ENCODE results near the gene CTIF.
A peak's percentile ranks its signal among the peaks of the same experiment; 100 is the strongest.

Gene CTIF

GRCh38 chr18:48833701-48834412 is 295.0 kb downstream of the CTIF start:
- peak in 1 of 2 donors; percentile 52 for DNase-seq (ENCODE audit: low read depth in 2 of 2)

DNA sequence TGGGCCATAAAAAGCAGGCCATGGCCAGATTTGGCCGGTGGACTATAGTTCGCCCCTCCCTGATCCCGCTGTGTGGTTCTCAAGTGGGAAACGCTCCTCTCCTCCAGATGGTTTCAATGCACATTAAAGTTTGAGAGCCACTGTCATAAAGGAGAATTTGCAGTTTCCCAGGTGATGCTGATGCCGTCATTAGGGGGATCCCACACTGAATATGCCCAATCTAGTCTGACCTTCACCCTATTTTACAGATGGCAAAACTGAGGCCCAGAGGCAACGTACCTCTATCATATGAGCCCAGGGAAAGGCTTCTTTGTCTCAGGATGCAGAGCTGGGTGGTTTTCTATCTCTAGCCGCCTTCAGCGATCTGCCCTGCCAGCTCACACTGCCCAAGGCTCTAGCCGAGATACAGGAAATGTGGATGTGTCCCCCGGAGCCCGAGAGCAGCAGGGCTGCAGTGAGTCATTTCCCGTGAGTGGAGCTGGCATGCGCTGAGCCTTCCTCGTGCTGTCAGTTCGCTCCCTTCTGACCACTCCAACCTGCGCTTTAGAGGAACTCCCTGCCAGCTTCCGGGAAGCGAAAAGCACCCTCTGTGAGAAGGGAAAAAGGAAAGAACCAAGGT is 295.7 kb downstream of the CTIF start:
- peak; percentile 50 to 67 for DNase-seq (ENCODE audit: low read depth in 2 of 2)

DNA sequence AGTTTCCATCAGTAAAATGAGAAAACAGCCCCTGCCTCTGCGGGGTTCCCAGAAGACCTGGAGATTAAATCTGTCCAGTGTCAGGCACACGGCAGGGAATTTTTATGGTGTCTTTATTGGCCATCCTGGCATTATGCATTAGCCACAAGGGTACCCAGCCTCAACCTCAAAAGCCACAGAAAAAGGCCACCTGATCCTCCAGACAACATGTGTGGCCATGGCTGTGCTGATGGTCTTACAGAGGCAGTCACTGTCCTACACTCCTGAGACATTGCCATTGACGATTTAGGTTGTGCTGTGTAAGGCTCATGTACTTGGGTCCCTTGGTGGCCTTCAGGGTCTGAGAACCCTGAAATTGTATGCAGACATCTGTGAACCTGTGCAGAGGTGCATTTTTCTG is 296.3 kb downstream of the CTIF start:
- no peak for DNase-seq (ENCODE audit: low read depth in 2 of 2)

GRCh38 chr18:48835745-48836170 is 296.9 kb downstream of the CTIF start:
- no peak for DNase-seq (ENCODE audit: low read depth in 2 of 2)

DNA sequence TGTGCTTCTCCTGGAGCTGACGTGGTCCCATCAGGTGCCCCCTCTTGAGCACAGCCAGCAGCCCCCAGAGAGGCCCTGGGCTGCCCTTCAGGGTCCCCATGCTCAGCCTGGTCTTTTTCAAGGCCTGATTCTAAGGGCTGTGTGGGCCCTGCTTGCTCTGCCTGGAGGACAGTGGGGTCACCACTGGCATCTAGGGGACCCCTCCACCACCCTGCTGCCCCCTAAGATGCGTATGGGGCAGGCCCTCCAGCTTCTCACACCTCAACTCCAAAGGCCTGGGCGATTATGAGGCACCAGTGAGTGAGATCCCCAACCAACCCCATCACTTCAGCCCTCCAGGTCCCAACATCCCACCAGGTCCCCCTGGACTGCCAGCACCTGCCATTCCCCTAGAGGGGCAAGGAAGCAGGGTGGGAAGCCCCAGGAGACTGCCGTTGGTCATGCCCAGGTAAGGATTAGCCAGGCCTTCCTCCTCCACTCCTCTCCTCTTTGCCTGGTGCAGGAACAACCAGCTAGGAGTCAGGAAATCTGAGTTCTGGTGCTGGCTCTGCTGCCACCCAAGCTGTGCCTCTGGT is 297.5 kb downstream of the CTIF start:
- no peak for DNase-seq (ENCODE audit: low read depth in 2 of 2)

DNA sequence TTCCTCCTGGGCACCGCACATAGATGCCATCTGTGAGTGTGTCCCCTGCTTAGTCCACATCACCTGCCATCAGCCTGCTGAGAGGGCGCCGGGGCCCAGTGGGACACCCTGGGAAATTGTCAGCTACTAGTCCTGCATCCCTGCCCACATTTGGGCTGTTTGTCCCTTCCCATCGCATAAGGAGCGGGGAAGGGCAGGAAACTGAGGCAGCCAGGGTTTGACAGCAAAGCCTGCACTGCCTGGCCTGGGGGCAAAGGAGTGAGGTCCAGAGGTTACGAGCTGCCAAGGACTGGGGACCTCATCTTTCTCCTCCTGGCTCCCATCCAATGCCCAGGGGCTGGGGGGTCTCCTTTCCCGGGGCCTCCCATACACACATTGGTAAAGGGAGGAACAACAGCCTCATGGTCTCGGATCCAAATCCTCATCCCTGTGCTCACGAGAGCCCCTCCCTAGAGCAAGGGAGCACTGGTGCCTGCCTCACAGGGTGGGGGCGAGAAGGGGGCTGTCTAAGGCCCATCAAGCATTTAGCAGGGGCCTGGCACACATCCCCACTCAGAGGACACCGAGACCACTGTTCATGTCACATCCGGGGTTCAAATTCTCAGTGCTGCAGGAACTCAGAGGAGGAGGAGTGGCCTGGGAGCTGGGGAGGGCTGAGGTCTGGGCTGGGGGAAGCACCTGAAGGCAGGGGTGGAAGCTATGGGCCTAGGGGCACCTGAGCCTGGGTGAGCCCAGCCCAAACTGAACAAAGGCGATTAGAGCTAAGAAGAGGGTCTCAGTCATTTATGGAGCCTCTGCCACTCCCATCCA is 298.2 kb downstream of the CTIF start:
- no peak for DNase-seq (ENCODE audit: low read depth in 2 of 2)

GRCh38 chr18:48837676-48838075 is 298.8 kb downstream of the CTIF start:
- no peak for DNase-seq (ENCODE audit: low read depth in 2 of 2)

- DNase-seq (ENCODE audit: low read depth in 2 of 2), result no peak
Measured at GRCh38 chr18:48838166-48838775, 299.4 kb downstream of the CTIF start.

- no peak for DNase-seq (ENCODE audit: low read depth in 2 of 2)
Measured at GRCh38 chr18:48838921-48839818, 300.3 kb downstream of the CTIF start.

DNA sequence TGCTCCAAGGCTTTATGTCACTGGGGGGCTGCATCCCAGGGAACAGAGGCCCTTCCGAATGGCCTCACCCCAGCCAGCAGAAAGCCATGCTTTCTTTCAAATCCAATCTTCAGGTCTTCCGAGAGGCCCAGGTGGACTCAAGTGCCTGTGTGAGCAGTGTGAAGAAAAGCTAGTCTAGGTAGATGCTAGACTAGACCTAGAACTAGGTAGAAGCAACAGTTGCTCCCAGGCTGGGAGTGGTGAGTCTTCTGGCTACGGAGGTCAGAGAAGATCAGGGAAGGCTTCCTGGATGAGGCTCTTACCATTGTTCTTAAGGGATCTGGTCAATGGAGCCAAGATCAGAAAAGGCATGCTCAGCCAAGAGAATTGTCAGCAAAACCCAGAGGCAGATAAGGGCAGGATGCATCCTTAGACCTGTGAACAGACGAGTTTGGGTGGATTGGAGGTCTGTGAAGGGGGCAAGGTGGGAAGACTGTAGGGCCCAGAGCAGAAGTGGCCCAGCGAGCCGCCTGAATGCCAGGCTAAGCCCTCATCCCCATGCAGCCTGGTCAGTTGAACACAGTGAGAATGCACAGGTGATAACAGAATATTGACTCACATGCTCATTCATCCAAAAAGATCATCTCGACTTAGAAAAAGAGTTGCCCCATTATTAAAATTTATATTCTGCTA is 301.1 kb downstream of the CTIF start:
- no peak for DNase-seq (ENCODE audit: low read depth in 2 of 2)

- no peak for DNase-seq (ENCODE audit: low read depth in 2 of 2)
Measured at GRCh38 chr18:48840491-48840877, 301.7 kb downstream of the CTIF start.

- no peak for DNase-seq (ENCODE audit: low read depth in 2 of 2)
Measured at GRCh38 chr18:48841381-48842258, 302.8 kb downstream of the CTIF start.

- DNase-seq (ENCODE audit: low read depth in 2 of 2), result no peak
Measured at GRCh38 chr18:48842259-48843061, 303.6 kb downstream of the CTIF start.

- no peak for DNase-seq (ENCODE audit: low read depth in 2 of 2)
Measured at GRCh38 chr18:48843162-48843561, 304.3 kb downstream of the CTIF start.

DNA sequence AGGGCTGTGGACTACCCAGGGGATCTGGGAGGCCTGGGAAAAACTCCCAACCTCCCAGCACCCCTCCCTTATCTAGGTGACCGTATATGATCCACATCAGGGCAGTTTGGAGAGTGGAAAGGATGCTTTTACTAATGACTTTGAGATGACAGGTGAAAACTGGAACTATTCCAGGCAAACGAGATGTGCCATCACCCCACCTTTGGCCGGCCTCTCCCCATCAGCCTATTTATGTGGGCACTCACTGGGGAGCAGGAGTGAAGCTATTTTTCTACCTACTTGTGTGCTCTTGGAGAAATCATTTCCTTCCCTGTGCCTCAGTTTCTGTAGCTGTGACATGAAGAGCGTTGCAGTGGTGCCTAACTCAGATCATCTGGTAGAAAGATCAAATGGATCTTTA is 304.8 kb downstream of the CTIF start:
- DNase-seq (ENCODE audit: low read depth in 2 of 2), result no peak

DNA sequence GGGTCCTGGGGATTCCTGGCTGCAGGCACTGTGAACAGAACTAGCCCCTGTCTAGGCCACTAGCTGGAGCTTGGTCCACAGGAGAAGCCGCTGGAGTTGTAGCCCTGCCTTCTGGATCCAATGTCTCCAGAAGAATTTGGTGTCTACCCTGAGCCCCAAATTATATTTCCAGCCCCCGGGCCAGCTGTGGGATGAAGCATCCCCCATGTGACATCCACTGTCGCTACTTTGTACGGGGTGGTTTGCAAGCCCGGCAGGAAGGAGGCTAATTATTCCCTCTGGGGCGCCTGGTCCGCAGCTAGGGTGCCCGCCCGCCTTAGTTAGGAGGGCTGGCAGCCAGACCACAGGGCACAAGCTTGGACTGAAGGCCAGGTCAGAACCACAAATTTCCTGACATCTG is 305.4 kb downstream of the CTIF start:
- no peak for DNase-seq (ENCODE audit: low read depth in 2 of 2)

DNA sequence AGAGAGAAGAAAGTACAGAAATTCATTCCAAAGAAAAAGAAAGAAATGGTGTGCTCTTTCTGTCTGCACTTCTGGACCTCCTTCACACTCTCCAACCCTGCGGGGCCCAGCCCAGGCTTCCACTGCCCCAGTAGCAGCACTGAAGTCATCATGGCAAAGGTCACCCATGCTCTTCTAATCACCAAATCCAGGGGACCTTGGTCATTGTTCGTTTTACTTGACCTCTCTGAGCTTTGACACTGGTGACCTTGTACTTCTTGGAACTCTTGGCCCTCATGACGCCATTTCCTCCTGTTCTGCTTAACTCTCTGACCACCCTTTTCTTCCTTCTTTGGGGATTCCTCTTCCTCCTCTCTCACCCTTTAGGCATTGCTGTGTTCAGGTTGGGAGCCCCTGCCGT is 306.3 kb downstream of the CTIF start:
- DNase-seq (ENCODE audit: low read depth in 2 of 2), result no peak

- no peak for DNase-seq (ENCODE audit: low read depth in 2 of 2)
Measured at GRCh38 chr18:48846423-48846932, 307.6 kb downstream of the CTIF start.

Measured in activated CD4-positive, alpha-beta T cell treated with anti-CD3 and anti-CD28 coated beads for 24 hours (primary cell).